ENCODE measurements around the gene MMAB.

DNA sequence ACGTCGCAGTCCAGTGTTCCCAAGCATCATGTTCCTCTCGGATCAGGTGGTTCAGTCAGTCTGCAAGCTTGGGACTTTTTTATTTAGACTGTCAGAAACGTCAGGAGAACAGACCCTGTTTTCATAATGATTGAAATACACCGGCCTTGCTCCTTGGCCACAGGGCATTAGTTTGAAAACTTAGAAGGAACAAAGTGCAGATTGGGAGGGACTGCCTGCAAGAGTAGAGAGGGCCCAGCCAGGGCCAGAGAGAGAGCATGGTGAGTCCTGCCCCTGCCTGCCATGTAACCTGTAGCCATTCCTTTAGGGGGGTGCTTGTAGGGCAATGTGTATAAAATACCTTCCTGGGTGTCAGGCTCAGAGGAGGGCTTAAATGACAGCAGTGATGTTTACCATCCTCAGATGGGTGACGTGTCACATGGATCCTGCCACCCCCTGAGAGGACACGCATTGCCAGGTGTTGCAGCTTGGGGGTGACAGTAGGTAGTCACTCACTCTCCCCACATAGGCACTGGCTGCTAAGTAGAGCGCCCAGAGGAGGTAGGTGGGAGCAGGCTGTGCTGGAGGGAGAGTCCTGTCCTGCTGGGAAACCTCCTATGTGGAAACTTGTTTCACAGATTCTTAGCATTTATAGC lies 45.7 kb downstream of the MMAB start:
- TF ChIP-seq POLR2A (IDR thresholded peaks at IDR 0.05) (no peak), POLR2AphosphoS5 (IDR thresholded peaks at IDR 0.05; ENCODE audit: insufficient read depth in 1 of 2, low read depth in 1 of 2) (no peak)
- TF ChIP-seq, protein P1, sequence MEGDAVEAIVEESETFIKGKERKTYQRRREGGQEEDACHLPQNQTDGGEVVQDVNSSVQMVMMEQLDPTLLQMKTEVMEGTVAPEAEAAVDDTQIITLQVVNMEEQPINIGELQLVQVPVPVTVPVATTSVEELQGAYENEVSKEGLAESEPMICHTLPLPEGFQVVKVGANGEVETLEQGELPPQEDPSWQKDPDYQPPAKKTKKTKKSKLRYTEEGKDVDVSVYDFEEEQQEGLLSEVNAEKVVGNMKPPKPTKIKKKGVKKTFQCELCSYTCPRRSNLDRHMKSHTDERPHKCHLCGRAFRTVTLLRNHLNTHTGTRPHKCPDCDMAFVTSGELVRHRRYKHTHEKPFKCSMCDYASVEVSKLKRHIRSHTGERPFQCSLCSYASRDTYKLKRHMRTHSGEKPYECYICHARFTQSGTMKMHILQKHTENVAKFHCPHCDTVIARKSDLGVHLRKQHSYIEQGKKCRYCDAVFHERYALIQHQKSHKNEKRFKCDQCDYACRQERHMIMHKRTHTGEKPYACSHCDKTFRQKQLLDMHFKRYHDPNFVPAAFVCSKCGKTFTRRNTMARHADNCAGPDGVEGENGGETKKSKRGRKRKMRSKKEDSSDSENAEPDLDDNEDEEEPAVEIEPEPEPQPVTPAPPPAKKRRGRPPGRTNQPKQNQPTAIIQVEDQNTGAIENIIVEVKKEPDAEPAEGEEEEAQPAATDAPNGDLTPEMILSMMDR (IDR thresholded peaks at IDR 0.05) = no peak

All from vagina (tissue), 2 donors.